Activated CD8-positive, alpha-beta memory T cell treated with anti-CD3 and anti-CD28 coated beads for 24 hours (primary cell): ENCODE results near the gene ABCC9.

Source experiments
- DNase-seq: peaks from one replicate; pipeline ENCODE4 v3.0.0-alpha.2; 2020

ABCC9 gene

GRCh38 chr12:21940549-21941505 lies at the start of gene ABCC9:
ABCC9 (minus strand) TSS chr12:21941426; CDS start chr12:21936674, 4,752 bp downstream.
- DNase-seq = no peak

GRCh38 chr12:21989819-21990412 lies 48.7 kb upstream of the ABCC9 start:
- DNase-seq = no peak

GRCh38 chr12:21988619-21989018 lies 47.4 kb upstream of the ABCC9 start:
- no peak for DNase-seq

GRCh38 chr12:21987755-21988154 lies 46.5 kb upstream of the ABCC9 start:
- DNase-seq = no peak

- no peak for DNase-seq
Measured at GRCh38 chr12:21985155-21985554, 43.9 kb upstream of the ABCC9 start.

- DNase-seq = no peak
Measured at GRCh38 chr12:21984375-21984774, 43.1 kb upstream of the ABCC9 start.

- DNase-seq = no peak
Measured at GRCh38 chr12:21983095-21983494, 41.9 kb upstream of the ABCC9 start.

GRCh38 chr12:21980544-21980943 lies 39.3 kb upstream of the ABCC9 start:
- DNase-seq = no peak

- DNase-seq = no peak
Measured at GRCh38 chr12:21975293-21975692, 34.1 kb upstream of the ABCC9 start.

- no peak for DNase-seq
Measured at GRCh38 chr12:21973221-21973620, 32.0 kb upstream of the ABCC9 start.

- no peak for DNase-seq
Measured at GRCh38 chr12:21972055-21972454, 30.8 kb upstream of the ABCC9 start.

GRCh38 chr12:21971344-21971743 lies 30.1 kb upstream of the ABCC9 start:
- DNase-seq = no peak

GRCh38 chr12:21962821-21963220 lies 21.6 kb upstream of the ABCC9 start:
- no peak for DNase-seq

GRCh38 chr12:21962236-21962635 lies 21.0 kb upstream of the ABCC9 start:
- DNase-seq = no peak

- DNase-seq = no peak
Measured at GRCh38 chr12:21950649-21951048, 9.4 kb upstream of the ABCC9 start.

- DNase-seq = no peak
Measured at GRCh38 chr12:21949036-21949435, 7.8 kb upstream of the ABCC9 start.

- DNase-seq = no peak
Measured at GRCh38 chr12:21946983-21947382, 5.8 kb upstream of the ABCC9 start.

GRCh38 chr12:21945002-21945401 lies 3.8 kb upstream of the ABCC9 start:
- DNase-seq = no peak

GRCh38 chr12:21942377-21942703 lies 1.1 kb upstream of the ABCC9 start:
- no peak for DNase-seq

- no peak for DNase-seq
Measured at GRCh38 chr12:21941506-21942376, 515 bp upstream of the ABCC9 start.

- DNase-seq = no peak
Measured at GRCh38 chr12:21939435-21939834, 1.8 kb downstream of the ABCC9 start.

- DNase-seq = no peak
Measured at GRCh38 chr12:21938879-21939278, 2.3 kb downstream of the ABCC9 start.

- no peak for DNase-seq
Measured at GRCh38 chr12:21934173-21934572, 7.1 kb downstream of the ABCC9 start.

- DNase-seq = no peak
Measured at GRCh38 chr12:21933656-21934055, 7.6 kb downstream of the ABCC9 start.
